Mammary epithelial cell (primary cell): ENCODE data around the gene STEAP3.

Experiments
- EZH2 ChIP-seq: IDR thresholded peaks from 2 replicates; pipeline ENCODE4 v1.6.1; 2012; ENCODE audit warnings: low read length, inconsistent platforms, borderline replicate concordance
- TF ChIP-seq, protein P1 (sequence below), 2 donors: IDR thresholded peaks in 1 of 2; conservative IDR thresholded peaks in 1 of 2; 2 replicates each; pipeline ENCODE4 v1.5.1; 2011 to 2012; ENCODE audit warnings: inconsistent platforms in 2 of 2, low read length in 2 of 2, mild to moderate bottlenecking in 2 of 2, control low read depth in 1 of 2, low read depth in 1 of 2; ENCODE audit not compliant: insufficient read depth in 1 of 2; ENCODE audit errors: extremely low read depth in 1 of 2

DNA sequence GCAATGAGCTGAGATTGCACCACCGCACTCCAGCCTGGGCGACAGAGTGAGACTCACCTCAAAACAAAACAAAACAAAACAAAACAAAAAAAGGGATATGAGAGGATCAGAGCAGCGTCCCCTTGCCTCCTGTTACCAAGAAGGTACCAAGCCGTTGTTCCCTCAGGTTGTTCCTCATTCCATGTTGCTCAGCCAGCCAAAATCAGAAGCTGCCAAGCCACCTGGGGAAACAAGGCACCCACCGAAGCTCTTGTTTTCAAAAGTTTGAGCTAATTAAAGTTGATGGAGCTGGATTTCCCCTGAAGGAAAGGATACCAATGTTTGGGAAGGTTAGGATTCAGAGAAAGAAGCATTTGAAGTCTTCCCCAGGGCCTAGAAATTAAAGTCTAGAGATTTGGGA lies 21.8 kb upstream of the STEAP3 start:
- TF ChIP-seq, protein P1, sequence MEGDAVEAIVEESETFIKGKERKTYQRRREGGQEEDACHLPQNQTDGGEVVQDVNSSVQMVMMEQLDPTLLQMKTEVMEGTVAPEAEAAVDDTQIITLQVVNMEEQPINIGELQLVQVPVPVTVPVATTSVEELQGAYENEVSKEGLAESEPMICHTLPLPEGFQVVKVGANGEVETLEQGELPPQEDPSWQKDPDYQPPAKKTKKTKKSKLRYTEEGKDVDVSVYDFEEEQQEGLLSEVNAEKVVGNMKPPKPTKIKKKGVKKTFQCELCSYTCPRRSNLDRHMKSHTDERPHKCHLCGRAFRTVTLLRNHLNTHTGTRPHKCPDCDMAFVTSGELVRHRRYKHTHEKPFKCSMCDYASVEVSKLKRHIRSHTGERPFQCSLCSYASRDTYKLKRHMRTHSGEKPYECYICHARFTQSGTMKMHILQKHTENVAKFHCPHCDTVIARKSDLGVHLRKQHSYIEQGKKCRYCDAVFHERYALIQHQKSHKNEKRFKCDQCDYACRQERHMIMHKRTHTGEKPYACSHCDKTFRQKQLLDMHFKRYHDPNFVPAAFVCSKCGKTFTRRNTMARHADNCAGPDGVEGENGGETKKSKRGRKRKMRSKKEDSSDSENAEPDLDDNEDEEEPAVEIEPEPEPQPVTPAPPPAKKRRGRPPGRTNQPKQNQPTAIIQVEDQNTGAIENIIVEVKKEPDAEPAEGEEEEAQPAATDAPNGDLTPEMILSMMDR (conservative IDR thresholded peaks at IDR 0.05 in 1 of 2, IDR thresholded peaks at IDR 0.05 in 1 of 2; ENCODE audit: extremely low read depth in 1 of 2, insufficient read depth in 1 of 2, low read depth in 1 of 2, low read length in 2 of 2): no peak
- TF ChIP-seq EZH2: no peak
